ENCODE results near the gene ANGPT4.
"Not testable (repeated sequence)": the region's sequence is repeated elsewhere in the genome, so short reads cannot be mapped to it uniquely, and the experiment has no call there.

Gene ANGPT4

GRCh38 chr20:872855-873520 is 43.1 kb downstream of the ANGPT4 start:
- no peak for DNase-seq

- no peak for DNase-seq
Observed at GRCh38 chr20:871948-872347, 44.2 kb downstream of the ANGPT4 start.

DNA sequence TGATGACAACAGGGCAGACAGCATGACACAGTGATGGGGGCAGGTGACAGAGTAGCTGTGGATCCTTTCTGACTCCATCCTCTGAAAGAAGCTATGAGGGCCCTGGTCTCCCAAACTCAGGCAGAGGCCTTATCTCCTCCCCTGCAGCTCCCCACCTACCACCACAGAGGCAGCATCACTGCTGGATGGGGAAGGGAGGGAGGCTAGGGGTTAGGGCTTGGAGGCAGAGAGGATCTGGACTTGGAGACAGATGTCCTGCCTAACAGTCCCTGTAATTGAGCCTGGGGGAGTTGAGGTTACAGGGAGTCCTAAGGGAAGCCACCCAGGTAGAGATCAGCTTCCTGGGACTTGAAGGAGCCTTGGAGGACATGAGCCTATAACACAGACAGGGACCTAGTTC is 44.7 kb downstream of the ANGPT4 start:
- no peak for DNase-seq

DNA sequence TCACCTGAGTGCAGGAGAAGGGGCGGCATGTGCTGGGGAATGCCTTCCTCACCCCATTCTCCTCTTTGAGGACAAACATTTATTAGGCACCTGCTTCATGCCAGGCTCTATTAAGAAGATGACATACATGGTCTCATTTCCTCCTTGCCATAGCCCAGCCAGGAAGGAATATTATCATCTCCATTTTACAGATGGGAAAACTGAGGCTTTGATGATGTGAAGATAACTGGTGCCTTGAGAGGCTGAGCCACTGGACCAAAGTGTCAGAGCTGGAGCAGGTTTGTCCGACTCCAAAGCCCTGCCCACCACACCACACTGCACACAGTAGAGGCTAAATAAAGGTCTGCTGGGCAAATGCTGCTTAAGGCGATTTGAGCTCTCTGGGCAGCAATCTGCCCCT is 45.4 kb downstream of the ANGPT4 start:
- no peak for DNase-seq

DNA sequence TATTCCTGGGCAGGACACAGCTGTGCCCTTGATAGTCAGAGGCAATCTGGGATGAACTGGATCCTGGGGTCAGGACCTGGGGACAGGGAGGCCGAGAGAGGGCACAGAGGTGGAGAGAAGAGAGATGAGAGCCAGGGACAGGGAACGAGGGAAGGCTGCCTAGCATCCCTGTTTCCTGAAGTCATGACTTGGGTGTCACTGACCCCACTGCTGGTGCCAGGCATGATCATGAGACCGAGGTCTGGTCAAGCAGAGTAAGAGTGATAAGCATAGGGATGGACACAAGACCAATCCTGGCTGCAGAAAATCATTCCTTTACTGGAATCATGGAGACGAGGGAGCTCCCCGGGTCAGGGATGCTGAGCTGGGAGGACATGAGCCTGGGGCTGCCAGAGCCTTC is 46.5 kb downstream of the ANGPT4 start:
- DNase-seq: no peak

GRCh38 chr20:868279-868678 is 47.9 kb downstream of the ANGPT4 start:
- DNase-seq: no peak

DNA sequence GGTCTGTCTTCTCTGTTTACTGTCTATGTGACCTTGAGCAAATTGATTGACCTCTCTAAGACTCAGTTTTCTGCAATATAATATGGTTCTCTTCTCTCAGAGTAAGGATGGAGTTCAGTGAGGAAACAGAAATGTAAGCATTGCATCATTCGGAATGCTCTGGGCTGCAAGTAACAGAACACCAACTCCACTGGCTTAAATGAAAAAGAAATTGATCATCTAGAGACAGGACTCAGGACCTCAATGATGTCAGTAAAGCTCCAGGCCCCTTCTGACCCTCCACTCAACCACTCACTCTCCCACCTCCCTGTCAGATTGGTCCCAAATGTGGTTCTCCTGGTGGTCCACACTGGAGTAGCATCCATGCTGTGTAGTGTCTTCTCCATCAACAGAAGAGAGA is 50.7 kb downstream of the ANGPT4 start:
- DNase-seq: no peak

DNA sequence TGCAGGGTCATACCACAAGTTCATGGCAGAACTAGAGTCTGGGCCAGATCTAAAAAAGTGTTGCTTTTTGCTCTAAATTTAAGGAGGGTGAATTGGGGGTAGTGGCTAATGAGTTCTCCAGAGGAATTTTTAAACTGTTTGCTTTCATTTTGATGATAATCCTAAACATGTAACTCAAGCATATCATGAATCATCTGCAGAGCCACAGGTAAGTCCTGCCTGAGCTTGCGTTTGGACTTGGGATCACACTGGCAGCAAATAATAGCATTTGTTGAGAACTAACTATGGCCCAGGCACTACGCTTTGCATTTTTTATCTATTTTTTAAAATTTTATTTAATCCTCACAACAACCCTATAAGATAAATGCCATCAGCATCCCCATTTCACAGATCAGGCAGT is 55.2 kb downstream of the ANGPT4 start:
- DNase-seq: no peak

DNA sequence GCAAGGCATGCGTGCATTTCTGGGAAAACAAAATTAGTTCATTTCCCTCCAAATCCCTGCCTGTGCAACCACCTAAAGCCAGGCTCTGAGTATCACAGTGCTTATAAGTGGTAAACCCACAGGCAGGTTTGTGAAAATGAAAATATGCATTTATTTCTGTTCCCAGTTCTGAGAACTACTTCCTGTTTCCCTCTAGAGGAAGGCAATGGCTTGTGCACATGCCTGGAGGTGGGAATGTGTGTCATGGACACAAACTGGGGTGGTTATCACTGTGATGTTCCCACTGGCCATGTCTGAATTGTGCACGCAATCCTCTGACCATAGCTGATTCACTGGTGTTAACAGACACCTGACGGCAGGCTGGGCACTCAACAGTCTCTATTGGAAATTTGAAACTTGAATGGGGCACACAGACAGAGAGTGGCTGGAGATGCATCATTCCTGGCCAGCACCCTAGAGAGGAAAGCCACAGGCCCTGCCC is 56.3 kb downstream of the ANGPT4 start:
- DNase-seq: no peak

- no peak for DNase-seq
Observed at GRCh38 chr20:858011-858410, 58.1 kb downstream of the ANGPT4 start.

GRCh38 chr20:856361-856775 is 59.8 kb downstream of the ANGPT4 start:
- DNase-seq: no peak

DNA sequence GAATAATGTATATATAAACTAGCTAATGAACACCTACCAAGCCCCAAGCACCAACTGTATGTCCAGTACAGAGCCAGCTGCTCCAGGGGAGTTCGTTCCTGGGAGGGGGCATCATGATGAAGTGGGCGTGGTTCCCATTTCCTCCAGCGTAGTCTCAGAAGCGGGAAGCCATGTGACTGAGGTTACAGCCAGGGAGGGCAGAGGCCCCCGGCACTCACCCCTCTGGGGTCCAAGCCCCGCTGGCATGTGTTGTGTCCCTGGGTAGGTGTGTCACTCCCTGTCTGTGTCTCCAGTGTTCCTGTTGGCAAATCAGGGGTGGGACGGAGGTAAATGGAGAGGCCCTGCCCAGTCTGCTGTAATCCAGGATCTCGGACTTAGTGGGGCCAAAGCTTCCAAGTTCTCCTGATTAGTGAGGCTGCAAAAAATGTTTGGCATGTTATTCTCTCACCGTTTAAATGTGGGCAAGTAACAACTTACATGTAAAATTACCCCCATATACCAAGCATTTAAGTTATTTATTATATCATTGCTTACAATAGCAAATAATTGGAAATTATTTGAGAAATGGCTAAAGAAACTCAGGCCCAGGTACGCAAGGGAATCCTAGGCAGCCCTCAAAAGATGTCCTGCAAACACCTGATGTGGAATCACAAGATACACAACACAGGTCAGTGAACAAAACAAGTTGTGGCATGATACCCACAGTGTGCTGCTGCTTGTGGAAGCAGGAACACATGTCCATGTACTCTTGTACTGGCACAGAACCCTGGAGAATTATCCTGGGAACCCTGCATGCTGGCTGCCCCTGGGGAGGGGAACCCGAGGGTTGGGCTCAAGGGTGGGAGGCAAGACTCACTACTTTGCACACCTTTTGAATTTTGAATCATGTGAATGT is 60.4 kb downstream of the ANGPT4 start:
- no peak for DNase-seq

- no peak for DNase-seq
Observed at GRCh38 chr20:854601-855000, 61.5 kb downstream of the ANGPT4 start.

GRCh38 chr20:853406-853996 is 62.6 kb downstream of the ANGPT4 start:
- DNase-seq: no peak

- DNase-seq: not testable (repeated sequence)
Observed at GRCh38 chr20:848731-849130, 67.4 kb downstream of the ANGPT4 start.

DNA sequence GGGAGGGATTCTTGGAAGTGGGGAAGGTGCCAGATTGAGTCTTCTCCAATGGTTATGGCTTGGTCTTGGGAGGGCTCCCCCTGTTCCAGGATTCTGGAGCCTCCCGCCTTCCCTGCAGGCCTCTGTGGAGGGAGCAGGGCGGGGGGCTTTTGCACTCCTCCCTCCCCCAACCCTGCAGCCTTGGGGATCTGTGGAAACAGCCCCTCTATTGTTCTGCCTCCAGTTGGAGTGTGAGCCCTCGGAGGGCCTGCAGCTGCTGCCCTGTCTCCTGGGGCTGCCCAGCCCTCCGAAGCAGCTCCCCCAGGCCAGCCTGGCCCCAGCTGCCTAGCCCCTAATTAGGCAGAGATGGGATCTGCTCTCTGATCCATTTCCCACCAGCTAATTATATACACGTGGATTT is 67.9 kb downstream of the ANGPT4 start:
- no peak for DNase-seq

- no peak for DNase-seq
Observed at GRCh38 chr20:846894-847278, 69.2 kb downstream of the ANGPT4 start.

DNA sequence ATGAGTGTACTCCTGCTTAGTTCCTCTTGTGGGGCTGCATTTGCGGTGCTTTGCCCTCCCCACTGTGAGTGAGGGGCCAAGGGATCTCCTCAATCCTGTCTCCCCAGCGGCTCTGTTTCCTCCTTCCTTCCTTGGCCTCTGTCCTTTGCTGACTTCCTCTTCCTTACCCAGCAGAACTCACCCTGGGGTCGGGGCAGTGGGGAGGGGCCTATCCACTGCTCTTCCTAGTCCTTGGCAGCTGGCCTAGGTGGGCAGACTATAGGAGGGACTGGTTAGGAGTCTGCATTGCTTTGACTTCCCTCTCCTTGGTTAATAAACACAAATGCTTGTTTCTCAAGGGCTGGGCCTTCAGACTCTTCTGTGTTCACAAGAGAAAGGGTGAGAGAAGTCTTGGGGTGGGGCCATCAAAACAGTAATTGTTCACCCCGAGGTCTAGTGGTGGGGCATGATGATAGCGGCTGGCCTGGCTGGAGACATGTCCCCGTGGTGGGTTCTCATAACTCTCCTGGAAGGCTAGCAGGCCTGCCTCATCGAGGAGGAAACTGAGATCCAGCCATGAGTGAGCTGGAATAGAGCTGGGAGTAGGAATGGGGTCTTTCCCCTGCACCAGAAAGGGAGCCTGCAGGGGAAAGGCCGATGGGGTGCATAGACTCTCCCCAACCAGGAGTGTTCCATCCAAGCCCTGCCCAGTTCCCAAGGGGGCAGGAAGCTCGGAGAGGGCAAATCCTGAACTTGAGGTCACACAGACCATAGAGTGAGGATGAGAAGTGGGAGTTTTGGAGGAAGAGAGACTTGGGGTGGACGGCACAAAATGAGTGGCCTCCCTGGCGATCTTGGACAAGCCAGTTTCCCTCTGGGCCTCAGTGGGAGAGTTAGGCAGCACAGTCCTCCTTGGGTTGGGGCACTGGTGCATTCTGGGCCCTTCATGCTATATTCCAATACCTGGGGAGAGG is 69.9 kb downstream of the ANGPT4 start:
- DNase-seq: no peak

DNA sequence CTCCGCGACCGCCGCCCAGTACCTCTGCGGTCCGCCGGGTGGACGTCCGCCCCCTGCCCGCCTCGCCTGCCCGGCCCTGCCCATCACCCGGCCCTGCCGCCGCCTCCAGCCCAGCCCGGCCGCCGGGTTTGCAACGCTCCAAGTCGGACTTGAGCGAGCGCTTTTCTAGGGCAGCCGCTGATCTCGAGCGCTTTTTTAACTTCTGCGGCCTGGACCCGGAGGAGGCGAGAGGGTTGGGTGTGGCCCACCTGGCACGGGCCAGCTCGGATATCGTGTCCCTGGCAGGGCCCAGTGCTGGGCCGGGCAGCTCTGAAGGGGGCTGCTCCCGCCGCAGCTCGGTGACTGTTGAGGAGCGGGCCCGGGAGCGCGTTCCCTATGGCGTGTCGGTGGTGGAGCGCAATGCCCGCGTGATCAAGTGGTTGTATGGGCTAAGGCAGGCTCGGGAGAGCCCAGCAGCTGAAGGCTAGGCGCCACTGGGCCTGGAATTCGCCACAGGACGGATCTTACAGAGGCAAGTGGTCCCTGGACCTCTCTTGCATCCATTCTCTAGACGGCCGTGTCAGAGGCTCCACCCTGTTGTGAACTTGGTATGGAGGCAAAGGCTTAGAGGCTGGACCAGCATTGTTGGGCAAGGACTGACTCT is 70.8 kb downstream of the ANGPT4 start:
- DNase-seq: no peak

- peak; percentile 91 for DNase-seq
Observed at GRCh38 chr20:844473-845225, 71.5 kb downstream of the ANGPT4 start.

- no peak for DNase-seq
Observed at GRCh38 chr20:843912-844311, 72.2 kb downstream of the ANGPT4 start.
